GM18505 (cell line): ENCODE measurements around the gene ERMN.
"Not testable (repeated sequence)": the region's sequence is repeated elsewhere in the genome, so short reads cannot be mapped to it uniquely, and the experiment has no call there.

Source experiments
- ATAC-seq: cut with Tn5 transposase; IDR thresholded peaks from one replicate; pipeline ENCODE4 v1.9.1; 2021; ENCODE audit not compliant: unreplicated experiment
- POLR2A ChIP-seq: IDR thresholded peaks from 4 replicates; pipeline ENCODE4 v1.6.1; 2011; ENCODE audit warnings: borderline replicate concordance; ENCODE audit not compliant: insufficient read depth, insufficient read length; ENCODE audit errors: extremely low read depth

The ERMN gene, protein sequence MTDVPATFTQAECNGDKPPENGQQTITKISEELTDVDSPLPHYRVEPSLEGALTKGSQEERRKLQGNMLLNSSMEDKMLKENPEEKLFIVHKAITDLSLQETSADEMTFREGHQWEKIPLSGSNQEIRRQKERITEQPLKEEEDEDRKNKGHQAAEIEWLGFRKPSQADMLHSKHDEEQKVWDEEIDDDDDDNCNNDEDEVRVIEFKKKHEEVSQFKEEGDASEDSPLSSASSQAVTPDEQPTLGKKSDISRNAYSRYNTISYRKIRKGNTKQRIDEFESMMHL

DNA sequence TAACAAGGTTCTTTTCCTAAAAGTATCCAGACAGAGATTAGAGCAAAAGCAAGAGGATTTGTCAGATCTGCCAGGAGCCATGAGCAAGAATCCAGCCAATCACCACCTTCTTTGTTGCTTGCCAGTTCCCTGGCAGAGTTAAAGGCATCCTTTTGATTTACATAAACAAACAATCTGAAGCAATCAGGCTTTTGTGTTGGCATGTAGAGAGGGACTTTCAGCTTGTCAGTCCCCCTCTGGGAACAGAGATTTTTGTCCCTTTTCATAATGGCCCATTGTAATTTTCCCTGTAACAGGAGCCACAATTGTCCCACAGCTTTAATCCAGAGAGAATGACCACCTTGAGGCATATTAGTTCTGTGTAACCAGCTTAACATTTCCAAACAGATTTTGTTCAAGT, at the start of gene ERMN:
Gene ERMN (minus strand): TSS at position 39 of the 400 bp plus-strand sequence. CDS start 182 bp downstream, outside the sequence.
- no peak for ATAC-seq

DNA sequence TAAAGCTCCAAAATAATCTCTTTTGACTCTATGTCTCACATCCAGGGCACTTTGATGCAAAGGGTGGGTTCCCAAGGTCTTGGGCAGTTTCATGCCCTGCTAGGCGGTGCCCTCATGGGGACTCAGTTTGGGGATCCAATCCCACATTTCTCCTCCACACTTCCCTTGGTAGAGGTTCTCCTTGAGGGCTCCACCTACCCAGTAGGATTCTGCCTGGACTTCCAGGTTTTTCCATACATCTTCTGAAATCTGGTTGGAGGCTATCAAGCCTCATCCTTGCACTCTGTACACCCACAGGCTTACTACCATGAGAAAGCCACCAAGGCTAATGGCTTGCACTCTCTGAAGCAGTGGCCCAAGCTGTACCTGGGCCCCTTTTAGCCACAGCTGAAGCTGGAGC, 49.8 kb upstream of the ERMN start:
- no peak for TF ChIP-seq POLR2A

More for the DNA sequence above, at the start of gene ERMN:
- no peak for TF ChIP-seq POLR2A

DNA sequence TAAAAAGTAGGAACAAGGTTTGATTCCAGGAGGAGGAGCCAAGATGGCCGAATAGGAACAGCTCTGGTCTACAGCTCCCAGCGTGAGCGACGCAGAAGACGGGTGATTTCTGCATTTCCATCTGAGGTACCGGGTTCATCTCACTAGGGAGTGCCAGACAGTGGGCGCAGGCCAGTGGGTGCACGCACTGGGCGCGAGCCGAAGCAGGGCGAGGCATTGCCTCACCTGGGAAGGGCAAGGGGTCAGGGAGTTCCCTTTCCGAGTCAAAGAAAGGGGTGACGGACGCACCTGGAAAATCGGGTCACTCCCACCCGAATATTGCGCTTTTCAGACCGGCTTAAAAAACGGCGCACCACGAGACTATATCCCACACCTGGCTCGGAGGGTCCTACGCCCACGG, 42.9 kb upstream of the ERMN start:
- ATAC-seq, result not testable (repeated sequence)

More for the DNA sequence above, 49.8 kb upstream of the ERMN start:
- no peak for ATAC-seq

DNA sequence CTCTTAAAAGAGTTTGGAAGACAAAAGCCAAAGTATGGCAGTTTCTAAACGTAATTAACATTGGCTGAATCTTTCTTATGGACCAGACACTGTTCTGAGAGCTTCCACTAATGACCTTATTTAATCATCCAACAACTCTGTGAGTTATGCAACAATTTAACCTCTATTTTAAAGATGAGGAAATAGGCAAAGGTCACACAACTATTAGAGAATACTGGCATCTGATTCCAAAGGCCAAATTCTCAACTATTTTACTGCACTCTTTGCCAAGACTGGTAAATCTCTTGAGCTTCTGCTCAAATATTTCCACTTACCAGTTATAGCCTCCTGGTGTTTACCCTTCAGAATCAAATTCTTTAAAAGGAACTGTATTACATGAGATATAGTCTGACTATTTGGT, 42.1 kb upstream of the ERMN start:
- no peak for ATAC-seq
- TF ChIP-seq POLR2A, result no peak

DNA sequence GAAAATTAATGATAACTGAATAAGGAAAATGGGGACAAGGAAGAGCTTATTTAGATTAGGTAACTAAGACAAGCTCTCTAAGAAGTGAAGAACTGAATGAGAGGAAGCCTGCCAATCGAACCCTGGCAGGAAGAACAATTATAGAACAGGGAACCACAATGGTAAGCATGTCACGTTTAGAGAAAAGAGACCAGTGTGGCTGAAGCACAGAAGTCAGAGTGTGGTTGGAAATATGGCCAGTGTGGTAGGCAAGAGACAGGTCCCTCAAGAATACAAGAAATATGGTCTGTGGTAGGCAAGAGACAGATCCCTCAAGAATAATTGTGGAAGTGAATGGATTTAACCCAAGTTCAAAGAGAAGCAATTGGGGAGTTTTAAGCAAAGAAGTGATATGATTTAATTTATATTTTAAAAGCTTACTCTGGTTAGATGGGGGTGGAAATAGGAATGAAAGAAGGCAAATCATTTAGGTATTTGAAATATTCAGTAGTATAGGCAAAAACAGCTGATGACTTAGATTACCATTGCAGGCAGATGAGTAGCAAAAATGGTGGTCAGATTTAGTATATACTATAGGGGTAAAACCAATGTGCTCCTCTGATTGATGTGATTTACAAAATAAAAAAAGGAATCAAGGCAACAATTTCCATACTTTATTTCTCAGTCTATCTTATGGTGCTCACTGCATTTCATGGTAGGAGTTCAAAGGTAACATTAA, 38.8 kb upstream of the ERMN start:
- TF ChIP-seq POLR2A, result no peak
- peak; percentile 88 for ATAC-seq

DNA sequence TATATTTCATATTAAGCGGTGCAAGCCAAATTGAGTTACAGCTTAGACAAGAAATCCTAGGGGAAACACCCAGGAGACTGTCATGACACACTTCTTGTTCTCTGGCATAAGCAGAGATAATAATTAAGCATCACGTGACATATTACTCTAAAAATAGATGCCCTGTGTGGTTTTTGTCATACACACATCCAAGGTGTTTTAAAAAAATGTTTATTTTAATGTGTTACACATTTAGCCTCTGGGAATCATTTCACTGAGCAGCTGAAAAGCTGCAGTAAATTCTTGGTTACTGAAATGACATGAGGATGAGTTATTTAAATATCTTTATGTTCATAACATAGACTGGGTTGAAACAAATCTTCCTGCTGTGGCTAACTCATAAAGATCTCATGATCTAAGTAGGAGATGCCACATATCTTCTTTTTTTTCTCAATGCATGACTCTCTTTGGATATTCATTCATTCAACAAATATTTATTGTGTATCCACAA, 38.0 kb upstream of the ERMN start:
- TF ChIP-seq POLR2A, result no peak
- peak; percentile 32 for ATAC-seq

DNA sequence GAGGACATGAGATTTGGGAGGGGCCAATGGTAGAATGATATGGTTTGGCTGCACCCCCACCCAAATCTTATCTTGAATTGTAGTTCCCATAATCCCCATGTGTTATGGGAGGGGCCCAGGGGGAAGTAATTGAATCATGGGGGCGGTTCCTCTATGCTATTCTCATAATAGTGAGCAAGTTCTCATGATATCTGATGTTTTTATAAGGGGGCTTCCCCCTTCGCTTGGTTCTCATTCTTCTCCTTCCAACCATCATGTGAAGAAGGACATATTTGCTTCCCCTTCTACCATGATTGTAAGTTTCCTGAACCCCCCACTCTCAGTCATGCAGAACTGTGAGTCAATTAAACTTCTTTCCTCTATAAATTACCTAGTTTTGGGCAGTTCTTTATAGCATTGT, 37.0 kb upstream of the ERMN start:
- TF ChIP-seq POLR2A, result no peak
- ATAC-seq, result no peak

DNA sequence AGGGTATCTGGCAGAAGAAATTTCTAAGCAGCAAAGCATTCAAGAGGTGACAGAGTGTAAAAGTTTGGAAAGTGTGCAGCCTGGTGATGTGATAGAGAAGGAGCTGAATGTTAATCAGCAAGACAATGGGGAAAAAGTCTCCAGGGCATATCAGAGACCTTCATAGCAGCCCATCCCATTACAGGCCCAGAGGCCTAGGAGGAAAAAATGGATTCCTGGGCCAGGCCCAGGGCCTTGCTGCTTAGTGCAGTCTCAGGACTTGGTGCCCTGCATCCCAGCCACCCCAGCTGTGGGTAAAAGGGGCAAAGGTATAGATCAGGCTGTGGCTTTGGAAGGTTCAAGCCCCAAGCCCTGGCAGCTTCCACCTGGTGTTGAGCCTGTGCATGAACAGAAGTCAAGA, 35.9 kb upstream of the ERMN start:
- no peak for ATAC-seq
- no peak for TF ChIP-seq POLR2A

DNA sequence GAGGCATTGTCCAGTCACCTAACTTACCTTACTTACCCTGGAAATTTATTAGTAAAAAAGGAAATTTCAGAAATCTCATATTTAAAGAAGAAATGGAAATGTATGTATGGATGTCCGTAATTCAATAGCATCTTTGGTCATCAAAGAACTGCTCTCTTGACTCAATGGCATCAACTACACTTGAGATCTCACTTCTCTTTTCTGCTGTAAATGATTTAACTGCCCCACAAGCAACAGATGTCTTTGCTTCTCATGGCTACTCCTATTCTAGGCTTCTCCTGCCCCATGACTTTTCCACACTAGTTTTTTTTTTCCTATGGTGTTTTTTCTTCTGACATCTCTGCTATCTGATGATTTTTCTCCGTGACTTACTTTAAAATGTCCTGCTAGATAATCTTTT, 34.0 kb upstream of the ERMN start:
- no peak for ATAC-seq
- TF ChIP-seq POLR2A, result no peak

DNA sequence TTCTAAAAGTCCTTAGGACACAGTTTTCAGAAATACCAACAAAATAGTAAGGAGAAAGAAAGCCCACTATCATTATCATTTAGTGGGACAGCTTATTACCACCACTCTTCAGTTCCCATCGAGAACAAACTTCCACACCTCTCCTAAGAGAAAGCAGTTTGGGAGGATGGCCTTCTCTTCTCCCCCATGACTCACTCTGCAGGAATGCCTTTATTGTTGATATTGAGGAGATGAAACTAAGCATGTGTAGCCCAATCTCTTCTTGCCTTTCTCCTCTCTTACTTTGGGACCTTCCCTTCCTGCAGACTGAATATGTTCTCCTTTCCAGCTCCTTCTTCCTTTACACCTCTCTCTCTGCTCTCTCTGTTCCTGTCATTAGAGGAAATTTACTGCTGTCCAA, 30.0 kb upstream of the ERMN start:
- TF ChIP-seq POLR2A, result no peak
- no peak for ATAC-seq

DNA sequence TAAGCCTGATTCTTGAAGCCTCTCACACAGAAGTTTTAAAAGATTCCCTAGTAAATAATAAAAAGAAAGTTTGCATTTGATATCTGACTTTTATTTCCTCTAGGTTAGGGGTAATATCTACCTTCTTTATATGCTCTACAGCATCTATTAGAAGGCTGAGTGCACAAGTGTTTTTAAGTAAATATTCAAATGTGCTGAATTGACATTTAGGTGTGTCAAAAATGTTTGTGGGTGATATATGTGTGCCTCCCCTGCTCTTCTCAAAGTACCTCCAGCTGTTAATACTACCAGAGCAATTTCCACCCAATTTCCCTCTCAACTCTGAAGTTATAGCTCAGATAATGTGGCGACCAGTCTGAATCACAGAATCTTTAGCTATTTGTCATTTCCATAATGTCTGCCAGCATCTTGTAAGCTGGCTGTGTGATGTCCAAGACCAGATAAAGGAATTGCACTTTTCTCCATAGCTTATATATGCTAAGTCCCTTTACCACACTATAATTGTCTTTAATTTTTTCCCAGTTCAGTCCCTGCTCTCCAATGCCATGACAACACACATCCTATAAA, 24.4 kb upstream of the ERMN start:
- ATAC-seq, result no peak
- TF ChIP-seq POLR2A, result no peak

DNA sequence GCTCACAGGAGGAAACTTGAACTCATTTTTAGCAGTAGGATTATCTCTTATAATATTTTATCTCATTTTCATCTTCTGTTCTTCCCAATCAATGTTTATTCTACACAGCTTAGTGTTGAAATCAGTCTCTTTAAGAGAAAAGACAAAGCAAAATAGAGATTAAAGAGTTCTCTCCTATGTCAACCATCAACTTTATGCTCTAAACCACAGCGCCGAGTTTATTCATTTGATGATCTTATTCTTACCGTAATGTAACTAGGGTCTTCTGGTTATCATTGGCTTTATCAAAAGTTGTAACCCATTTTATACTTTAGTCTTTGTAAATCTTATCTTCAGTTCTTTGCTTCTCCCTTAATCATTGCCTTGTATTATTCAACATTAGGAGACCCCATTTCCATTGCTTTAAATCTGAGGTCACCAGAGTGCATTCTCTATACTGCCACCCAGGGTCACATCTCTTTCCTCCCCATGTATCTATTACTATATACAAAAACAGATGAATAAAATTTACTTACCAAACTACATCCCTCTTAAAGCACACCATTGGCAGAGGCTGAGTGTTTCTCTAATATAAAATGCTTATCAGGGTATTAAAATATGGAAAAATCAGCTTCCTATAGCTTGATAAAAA, 22.8 kb upstream of the ERMN start:
- no peak for TF ChIP-seq POLR2A
- ATAC-seq, result no peak

DNA sequence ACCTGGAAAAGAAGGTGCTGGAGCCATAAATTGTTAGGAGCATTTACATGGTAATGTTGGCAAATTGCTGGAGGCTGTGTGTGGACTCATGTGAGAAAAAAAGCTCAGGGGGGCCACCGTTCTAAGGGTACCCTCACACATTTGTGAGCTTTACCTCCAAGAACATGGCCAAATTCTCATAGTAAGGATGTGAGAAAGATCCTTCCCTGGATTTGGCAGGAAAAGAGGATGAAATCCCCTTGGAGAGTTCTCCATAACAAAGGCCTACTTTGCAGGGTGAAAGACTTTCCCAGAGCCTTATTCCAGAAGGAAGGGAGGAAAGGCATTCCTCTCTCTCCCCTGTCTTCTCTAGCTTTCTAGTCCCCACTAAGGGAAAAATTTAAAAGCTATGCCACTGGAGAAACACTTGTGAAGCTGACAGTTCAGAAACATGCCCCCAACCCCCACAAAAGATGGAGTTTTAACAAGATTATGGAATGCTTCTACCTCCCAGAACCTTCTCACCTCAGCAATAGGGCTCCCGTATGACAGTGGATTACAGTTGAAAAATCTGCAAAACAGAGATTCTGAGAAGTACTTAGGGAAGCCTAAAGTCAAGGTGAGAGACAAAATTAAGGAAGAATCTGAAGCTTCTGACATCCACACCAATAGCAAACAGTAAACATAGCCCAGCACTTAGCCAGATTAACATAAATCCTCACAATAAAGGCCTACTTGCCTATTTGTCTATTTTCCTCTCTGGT, 20.2 kb upstream of the ERMN start:
- no peak for TF ChIP-seq POLR2A
- ATAC-seq, result no peak

DNA sequence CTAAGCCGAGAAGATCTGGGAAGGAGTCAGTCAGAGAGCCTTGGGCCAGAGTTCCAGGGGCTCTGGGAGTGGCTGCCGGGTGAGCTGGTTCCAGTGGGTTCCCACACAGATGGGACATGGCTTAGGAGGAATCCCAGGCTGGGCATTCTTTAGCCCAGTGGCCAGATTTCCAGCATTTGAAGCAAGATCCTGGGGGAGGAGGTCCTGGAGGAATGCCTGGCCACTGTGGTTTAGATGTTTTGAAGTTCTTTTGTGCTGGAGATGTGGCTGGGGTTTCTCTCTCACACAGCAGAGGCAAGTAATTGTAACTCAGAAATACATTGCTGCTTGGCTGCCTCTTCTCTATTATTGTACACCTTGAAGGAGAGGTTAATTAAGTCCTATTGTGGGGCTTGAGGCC, 15.8 kb upstream of the ERMN start:
- ATAC-seq, result not testable (repeated sequence)
